Measurements from ENCODE around the gene PRDM2. TPM values are rescaled to one million over a fixed set of nuclear protein-coding genes. Genes with fewer than 3 reads are reported as not detected.
A peak's percentile ranks its signal among the peaks of the same experiment; 100 is the strongest.

Gene PRDM2
- total and polyA plus RNA-seq, 2 donors (not counting 1 experiment from before 2014, with no cell fraction given), result 9.1 to 11.6 TPM

- no peaks in the 10 kb centered on the region for H3K4me1 ChIP-seq (ENCODE audit: control insufficient read depth, extremely low read depth, insufficient read depth, low read length)
- H3K4me2 ChIP-seq (ENCODE audit: extremely low read depth, insufficient read depth, low read length), result no peak overlapping the region
- no peaks in the 10 kb centered on the region for H3K36me3 ChIP-seq (ENCODE audit: control insufficient read depth, insufficient read depth, low read length)
- H3K9ac ChIP-seq (ENCODE audit: insufficient read depth, low read length), result no peak overlapping the region
- no peak for TF ChIP-seq EZH2 (IDR thresholded peaks at IDR 0.05; ENCODE audit: low read length, missing control alignments)
- no peak for TF ChIP-seq CTCF (conservative IDR thresholded peaks at IDR 0.05 in 1 of 2, IDR thresholded peaks at IDR 0.05 in 1 of 2; ENCODE audit: low read depth in 1 of 2, low read length in 2 of 2)
- no peak overlapping the region for H3K27ac ChIP-seq (ENCODE audit: insufficient read depth, low read length)
- no peaks in the 10 kb centered on the region for H4K20me1 ChIP-seq (ENCODE audit: control insufficient read depth, extremely low read depth, insufficient read depth, low read length)
- no peaks in the 10 kb centered on the region for H3K27me3 ChIP-seq (ENCODE audit: control insufficient read depth, insufficient read depth, low read length)
- H3K4me3 ChIP-seq (replicated peaks in 1 of 4; ENCODE audit: control extremely low read depth in 1 of 4, insufficient read depth in 1 of 4, low read depth in 3 of 4, low read length in 4 of 4), result no peak overlapping the region
- H2AFZ ChIP-seq (ENCODE audit: low read length), result no peak overlapping the region
- no peaks in the 10 kb centered on the region for H3K9me3 ChIP-seq (ENCODE audit: control insufficient read depth, insufficient read depth, low read depth, low read length)
- no peak for DNase-seq (ENCODE audit: low read depth in 2 of 2)
- H3K79me2 ChIP-seq (ENCODE audit: control insufficient read depth, insufficient read depth, low read length), result no peaks in the 10 kb centered on the region
Measured at GRCh38 chr1:13799502-13800283, 99.7 kb downstream of the PRDM2 start.

- Histone ChIP-seq H2AFZ (ENCODE audit: low read length) (no peak overlapping the region), H4K20me1 (ENCODE audit: control insufficient read depth, extremely low read depth, insufficient read depth, low read length) (no peaks in the 10 kb centered on the region), H3K79me2 (ENCODE audit: control insufficient read depth, insufficient read depth, low read length) (no peaks in the 10 kb centered on the region), H3K9ac (ENCODE audit: insufficient read depth, low read length) (no peak overlapping the region), H3K9me3 (ENCODE audit: control insufficient read depth, insufficient read depth, low read depth, low read length) (no peaks in the 10 kb centered on the region), H3K4me1 (ENCODE audit: control insufficient read depth, extremely low read depth, insufficient read depth, low read length) (no peaks in the 10 kb centered on the region), H3K4me2 (ENCODE audit: extremely low read depth, insufficient read depth, low read length) (no peak overlapping the region), H3K27ac (ENCODE audit: insufficient read depth, low read length) (no peak overlapping the region), H3K4me3 (replicated peaks in 1 of 4; ENCODE audit: control extremely low read depth in 1 of 4, insufficient read depth in 1 of 4, low read depth in 3 of 4, low read length in 4 of 4) (no peak overlapping the region), H3K27me3 (ENCODE audit: control insufficient read depth, insufficient read depth, low read length) (no peaks in the 10 kb centered on the region), H3K36me3 (ENCODE audit: control insufficient read depth, insufficient read depth, low read length) (no peaks in the 10 kb centered on the region)
- no peak for TF ChIP-seq CTCF (conservative IDR thresholded peaks at IDR 0.05 in 1 of 2, IDR thresholded peaks at IDR 0.05 in 1 of 2; ENCODE audit: low read depth in 1 of 2, low read length in 2 of 2)
- no peak for TF ChIP-seq EZH2 (IDR thresholded peaks at IDR 0.05; ENCODE audit: low read length, missing control alignments)
- DNase-seq (ENCODE audit: low read depth in 2 of 2), result peak in 1 of 2 donors; percentile 31
Measured at GRCh38 chr1:13801232-13801631, 101.2 kb downstream of the PRDM2 start.

- Histone ChIP-seq H3K27ac (ENCODE audit: insufficient read depth, low read length) (no peak overlapping the region), H3K36me3 (ENCODE audit: control insufficient read depth, insufficient read depth, low read length) (no peaks in the 10 kb centered on the region), H4K20me1 (ENCODE audit: control insufficient read depth, extremely low read depth, insufficient read depth, low read length) (no peaks in the 10 kb centered on the region), H3K9me3 (ENCODE audit: control insufficient read depth, insufficient read depth, low read depth, low read length) (no peaks in the 10 kb centered on the region), H3K4me2 (ENCODE audit: extremely low read depth, insufficient read depth, low read length) (no peak overlapping the region), H3K27me3 (ENCODE audit: control insufficient read depth, insufficient read depth, low read length) (no peaks in the 10 kb centered on the region), H3K4me1 (ENCODE audit: control insufficient read depth, extremely low read depth, insufficient read depth, low read length) (no peaks in the 10 kb centered on the region), H2AFZ (ENCODE audit: low read length) (no peak overlapping the region), H3K9ac (ENCODE audit: insufficient read depth, low read length) (no peak overlapping the region), H3K4me3 (replicated peaks in 1 of 4; ENCODE audit: control extremely low read depth in 1 of 4, insufficient read depth in 1 of 4, low read depth in 3 of 4, low read length in 4 of 4) (no peak overlapping the region), H3K79me2 (ENCODE audit: control insufficient read depth, insufficient read depth, low read length) (no peaks in the 10 kb centered on the region)
- DNase-seq (ENCODE audit: low read depth in 2 of 2), result no peak
- TF ChIP-seq EZH2 (IDR thresholded peaks at IDR 0.05; ENCODE audit: low read length, missing control alignments) (no peak), CTCF (conservative IDR thresholded peaks at IDR 0.05 in 1 of 2, IDR thresholded peaks at IDR 0.05 in 1 of 2; ENCODE audit: low read depth in 1 of 2, low read length in 2 of 2) (no peak)
Measured at GRCh38 chr1:13801655-13802486, 101.9 kb downstream of the PRDM2 start.
